ENCODE data around the gene CD70.
"Not testable (repeated sequence)": the region's sequence is repeated elsewhere in the genome, so short reads cannot be mapped to it uniquely, and the experiment has no call there.

Gene CD70

DNA sequence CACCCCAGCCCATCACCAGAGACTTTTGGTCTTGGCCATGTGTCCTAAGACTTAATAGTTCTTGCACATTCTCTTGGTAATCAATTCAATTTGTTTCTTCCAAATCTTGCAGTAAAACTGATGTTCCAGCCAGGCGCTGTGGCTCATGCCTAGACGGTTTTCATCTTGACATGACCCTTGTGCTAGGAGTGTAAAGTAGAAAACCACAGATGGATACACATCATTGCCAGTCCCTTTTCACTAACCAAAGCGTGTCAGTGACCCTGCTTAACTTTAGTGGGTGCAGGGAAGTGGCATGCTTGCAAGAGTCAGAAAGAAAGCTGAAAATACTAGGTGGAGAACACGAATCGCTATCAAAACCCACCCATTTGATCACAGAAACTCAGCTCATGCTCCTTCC lies 18.0 kb upstream of the CD70 start:
- DNase-seq = no peak
- H3K36me3 ChIP-seq = no peaks in the 10 kb centered on the region
- H3K4me3 ChIP-seq = no peak overlapping the region
- no peaks in the 10 kb centered on the region for H3K4me1 ChIP-seq
- H3K9me3 ChIP-seq = no peaks in the 10 kb centered on the region
- intact Hi-C loops (cut with DNase I; ENCODE audit: low total_unique reads) = no loop called here
- TF ChIP-seq, protein P1, sequence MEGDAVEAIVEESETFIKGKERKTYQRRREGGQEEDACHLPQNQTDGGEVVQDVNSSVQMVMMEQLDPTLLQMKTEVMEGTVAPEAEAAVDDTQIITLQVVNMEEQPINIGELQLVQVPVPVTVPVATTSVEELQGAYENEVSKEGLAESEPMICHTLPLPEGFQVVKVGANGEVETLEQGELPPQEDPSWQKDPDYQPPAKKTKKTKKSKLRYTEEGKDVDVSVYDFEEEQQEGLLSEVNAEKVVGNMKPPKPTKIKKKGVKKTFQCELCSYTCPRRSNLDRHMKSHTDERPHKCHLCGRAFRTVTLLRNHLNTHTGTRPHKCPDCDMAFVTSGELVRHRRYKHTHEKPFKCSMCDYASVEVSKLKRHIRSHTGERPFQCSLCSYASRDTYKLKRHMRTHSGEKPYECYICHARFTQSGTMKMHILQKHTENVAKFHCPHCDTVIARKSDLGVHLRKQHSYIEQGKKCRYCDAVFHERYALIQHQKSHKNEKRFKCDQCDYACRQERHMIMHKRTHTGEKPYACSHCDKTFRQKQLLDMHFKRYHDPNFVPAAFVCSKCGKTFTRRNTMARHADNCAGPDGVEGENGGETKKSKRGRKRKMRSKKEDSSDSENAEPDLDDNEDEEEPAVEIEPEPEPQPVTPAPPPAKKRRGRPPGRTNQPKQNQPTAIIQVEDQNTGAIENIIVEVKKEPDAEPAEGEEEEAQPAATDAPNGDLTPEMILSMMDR (IDR thresholded peaks at IDR 0.05) = no peak
- peaks cover 0 to 23% of the 10 kb centered on the region in 2 donors for H3K27me3 ChIP-seq
- H3K27ac ChIP-seq = no peak overlapping the region

DNA sequence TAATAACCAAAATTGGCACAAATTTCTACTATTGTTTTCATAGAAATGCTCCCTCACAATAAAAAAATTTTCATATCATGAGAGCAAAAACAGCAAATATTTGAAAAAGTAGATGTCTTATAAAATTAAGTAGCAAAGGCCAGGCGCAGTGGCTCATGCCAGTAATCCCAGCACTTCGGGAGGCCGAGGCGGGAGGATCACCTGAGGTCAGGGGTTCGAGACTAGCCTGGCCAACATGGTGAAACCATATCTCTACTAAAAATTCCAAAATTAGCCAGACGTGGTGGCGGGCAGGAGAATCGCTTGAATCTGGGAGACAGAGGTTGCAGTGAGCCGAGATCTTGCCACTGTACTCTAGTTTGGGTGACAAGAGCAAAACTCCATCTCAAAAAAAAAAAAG lies 17.2 kb upstream of the CD70 start:
- H3K27ac ChIP-seq; H3K4me3 ChIP-seq; H3K36me3 ChIP-seq; DNase-seq; H3K4me1 ChIP-seq; H3K9me3 ChIP-seq; intact Hi-C loops (cut with DNase I; ENCODE audit: low total_unique reads): not testable (repeated sequence)
- H3K27me3 ChIP-seq = peaks cover 0 to 20% of the 10 kb centered on the region in 2 donors

DNA sequence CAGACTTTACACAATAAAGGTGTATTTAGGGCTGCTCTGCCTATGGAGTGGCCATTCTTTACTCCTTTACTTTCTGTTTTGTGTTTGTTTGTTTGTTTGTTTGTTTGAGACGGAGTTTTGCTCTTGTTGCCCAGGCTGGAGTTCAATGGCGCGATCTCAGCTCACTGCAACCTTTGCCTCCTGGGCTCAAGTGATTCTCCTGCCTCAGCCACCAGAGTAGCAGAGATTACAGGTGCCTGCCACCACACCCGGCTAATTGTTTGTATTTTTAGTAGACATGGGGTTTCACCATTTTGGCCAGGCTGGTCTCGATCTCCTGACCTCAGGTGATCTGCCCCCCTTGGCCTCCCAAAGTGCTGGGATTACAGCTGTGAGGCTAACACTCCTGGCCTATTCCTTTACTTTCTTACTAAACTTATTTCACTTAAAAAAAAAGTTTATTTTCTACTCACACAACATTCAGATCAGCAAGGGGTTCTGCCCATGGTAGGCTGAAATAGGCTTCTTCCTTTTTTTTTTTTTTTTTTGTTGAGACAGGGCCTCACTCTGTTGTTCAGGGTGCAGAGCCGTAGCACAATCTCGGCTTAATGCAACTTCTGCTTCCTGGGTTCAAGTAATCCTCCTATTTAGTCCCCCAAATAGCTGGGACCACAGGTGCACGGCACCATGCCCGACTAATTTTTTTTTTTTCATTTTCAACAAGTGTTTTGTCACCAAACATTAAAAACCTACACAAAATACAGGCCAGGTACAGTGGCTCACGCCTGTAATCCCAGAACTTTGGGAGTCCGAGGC lies 15.5 kb upstream of the CD70 start:
- DNase-seq; intact Hi-C loops (cut with DNase I; ENCODE audit: low total_unique reads); H3K27ac ChIP-seq; H3K4me1 ChIP-seq; H3K36me3 ChIP-seq; H3K9me3 ChIP-seq; H3K4me3 ChIP-seq: not testable (repeated sequence)
- peaks cover 0 to 21% of the 10 kb centered on the region in 2 donors for H3K27me3 ChIP-seq

DNA sequence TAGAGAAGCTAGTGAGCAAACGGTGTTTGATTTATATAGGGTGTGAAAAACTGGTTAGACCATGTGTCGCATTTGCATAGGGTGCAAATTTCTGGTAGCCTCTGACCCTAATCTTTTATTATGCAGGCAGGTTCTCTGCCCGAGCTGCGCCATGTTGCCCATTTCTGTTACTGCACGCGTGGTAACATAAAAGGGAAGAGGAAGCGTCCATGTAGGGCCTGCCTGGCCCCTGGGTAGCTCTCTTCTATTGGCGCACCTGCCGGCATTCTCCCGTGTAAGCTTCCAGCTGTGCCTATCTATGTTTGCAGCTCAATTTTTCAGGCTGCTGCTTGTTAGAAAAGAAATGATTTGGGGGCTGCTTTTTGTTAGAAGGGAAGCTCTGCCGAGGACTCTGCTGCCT lies 14.0 kb upstream of the CD70 start:
- intact Hi-C loops (cut with DNase I; ENCODE audit: low total_unique reads) = no loop called here
- Histone ChIP-seq H3K4me1 (no peaks in the 10 kb centered on the region), H3K36me3 (no peaks in the 10 kb centered on the region), H3K4me3 (no peak overlapping the region), H3K27ac (no peak overlapping the region), H3K27me3 (peaks cover 0 to 15% of the 10 kb centered on the region in 2 donors), H3K9me3 (no peaks in the 10 kb centered on the region)
- TF ChIP-seq, protein P1 (IDR thresholded peaks at IDR 0.05) = no peak
- no peak for DNase-seq

DNA sequence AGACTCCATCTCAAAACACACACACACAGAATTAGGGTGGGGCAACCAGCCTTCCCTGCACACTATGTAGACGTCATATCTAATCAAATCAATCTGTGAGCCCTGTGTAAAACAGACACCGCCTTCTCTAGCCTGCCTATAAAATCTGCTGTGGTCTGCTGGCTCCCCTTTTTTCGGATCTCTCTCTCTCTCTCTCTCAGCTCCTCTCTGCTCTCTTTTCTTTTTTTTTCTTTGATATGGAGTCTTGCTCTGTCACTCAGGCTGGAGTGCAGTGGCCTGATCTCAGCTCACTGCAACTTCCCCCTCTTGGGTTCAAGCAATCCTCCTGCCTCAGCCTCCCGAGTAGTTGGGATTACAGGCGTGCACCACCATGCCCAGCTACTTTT lies 11.8 kb upstream of the CD70 start:
- intact Hi-C loops (cut with DNase I; ENCODE audit: low total_unique reads) = no loop called here
- Histone ChIP-seq H3K27me3 (peaks cover 0 to 12% of the 10 kb centered on the region in 2 donors), H3K36me3 (no peaks in the 10 kb centered on the region), H3K9me3 (no peaks in the 10 kb centered on the region), H3K27ac (no peak overlapping the region), H3K4me3 (no peak overlapping the region), H3K4me1 (no peaks in the 10 kb centered on the region)
- no peak for DNase-seq
- TF ChIP-seq, protein P1 (IDR thresholded peaks at IDR 0.05) = no peak

DNA sequence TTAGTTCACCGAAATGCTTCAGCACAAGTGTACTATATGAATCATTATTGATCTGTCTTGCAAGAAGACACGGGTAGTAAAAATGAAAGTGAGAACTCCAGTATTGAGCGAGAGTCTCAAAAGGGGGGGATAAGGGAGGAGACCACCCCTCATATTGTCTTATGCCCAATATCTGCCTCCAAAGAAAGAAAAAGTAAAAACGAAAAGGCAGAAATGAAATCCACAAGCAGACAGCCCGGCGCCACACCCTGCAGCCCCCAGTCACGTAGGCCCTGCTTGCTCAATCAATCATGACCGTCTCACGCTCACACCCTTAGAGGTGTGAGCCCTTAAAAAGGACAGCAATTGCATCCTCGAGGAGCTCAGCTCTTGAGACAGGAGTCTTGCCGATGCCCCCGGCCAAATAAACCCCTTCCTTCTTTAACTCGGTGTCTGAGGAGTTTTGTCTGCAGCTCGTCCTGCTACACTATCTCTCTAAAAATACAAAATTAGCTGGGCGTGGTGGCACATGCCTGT lies 10.6 kb upstream of the CD70 start:
- H3K27ac ChIP-seq; H3K9me3 ChIP-seq; H3K4me1 ChIP-seq; H3K36me3 ChIP-seq; H3K4me3 ChIP-seq; DNase-seq; intact Hi-C loops (cut with DNase I; ENCODE audit: low total_unique reads): not testable (repeated sequence)
- peaks cover 0 to 12% of the 10 kb centered on the region in 2 donors for H3K27me3 ChIP-seq

DNA sequence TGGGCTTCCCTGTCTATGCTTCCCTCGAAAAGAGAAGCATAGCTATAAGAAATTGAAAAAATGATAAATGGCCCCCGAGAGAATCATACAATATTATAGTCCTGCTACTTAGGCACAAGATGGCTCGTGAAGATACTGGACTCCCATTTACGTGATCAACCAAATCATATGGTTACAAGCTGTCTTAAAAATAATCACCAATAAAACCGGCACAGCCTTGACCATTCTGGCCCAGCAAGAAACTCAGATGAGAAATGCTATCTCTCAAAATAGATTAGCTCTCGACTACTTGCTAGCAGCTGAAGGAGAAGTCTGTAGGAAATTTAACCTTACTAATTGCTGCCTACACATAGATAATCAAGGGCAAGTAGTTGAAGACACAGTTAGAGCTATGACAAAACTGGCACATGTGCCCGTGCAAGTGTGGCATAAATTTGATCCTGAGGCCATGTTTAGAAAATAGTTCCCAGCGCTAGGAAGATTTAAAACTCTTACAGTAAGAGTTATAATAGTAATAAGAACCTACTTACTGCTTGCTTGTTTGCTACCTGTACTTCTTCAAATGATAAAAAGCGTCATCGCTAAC lies 10.1 kb upstream of the CD70 start:
- intact Hi-C loops (cut with DNase I; ENCODE audit: low total_unique reads); H3K27ac ChIP-seq; H3K9me3 ChIP-seq; H3K36me3 ChIP-seq; DNase-seq; H3K4me3 ChIP-seq; H3K4me1 ChIP-seq: not testable (repeated sequence)
- peaks cover 0 to 12% of the 10 kb centered on the region in 2 donors for H3K27me3 ChIP-seq
